Measurements from ENCODE around the gene ATXN7. TPM values are rescaled to one million over a fixed set of nuclear protein-coding genes. Genes with fewer than 3 reads are reported as not detected.

ATXN7 gene
- total and polyA plus RNA-seq, 4 donors: 2.8 to 13.6 (median 5.6) TPM

GRCh38 chr3:63963496-63963895 lies 99.8 kb downstream of the ATXN7 start:
- TF ChIP-seq RXRA (IDR thresholded peaks at IDR 0.05) (no peak), FOXA1 (IDR thresholded peaks at IDR 0.05) (no peak), RAD21 (IDR thresholded peaks at IDR 0.05) (no peak), JUND (IDR thresholded peaks at IDR 0.05) (no peak), ATF3 (IDR thresholded peaks at IDR 0.05) (no peak), REST (IDR thresholded peaks at IDR 0.05) (no peak), MAX (IDR thresholded peaks at IDR 0.05) (no peak), HNF4G (IDR thresholded peaks at IDR 0.05) (no peak), CTCF (IDR thresholded peaks at IDR 0.05; ENCODE audit: low read depth, low read length, missing input control) (no peak), EGR1 (IDR thresholded peaks at IDR 0.05; ENCODE audit: low read depth in 2 of 2) (no peak), FOXA2 (IDR thresholded peaks at IDR 0.05) (no peak), ZBTB33 (IDR thresholded peaks at IDR 0.05) (no peak), HNF4A (conservative IDR thresholded peaks at IDR 0.05) (no peak), TAF1 (conservative IDR thresholded peaks at IDR 0.05) (no peak), GABPA (IDR thresholded peaks at IDR 0.05 in 1 of 2, conservative IDR thresholded peaks at IDR 0.05 in 1 of 2) (no peak), SP1 (IDR thresholded peaks at IDR 0.05) (no peak), NR2F2 (IDR thresholded peaks at IDR 0.05) (no peak), YY1 (IDR thresholded peaks at IDR 0.05) (no peak)
- no peak overlapping the region for H3K27ac ChIP-seq (ENCODE audit: low read depth in 1 of 2, low read length in 2 of 2)
- no peak overlapping the region for H3K9ac ChIP-seq (ENCODE audit: low read depth in 1 of 2, low read length in 2 of 2)
- H3K36me3 ChIP-seq (ENCODE audit: control insufficient read depth in 4 of 4, insufficient read depth in 3 of 4, low read depth in 1 of 4, low read length in 3 of 4): peaks cover 0 to 1% (median 0%) of the 10 kb centered on the region in 4 donors
- 93% methylated on average over 1 of the region's 1 CpG for WGBS
- H3K9me3 ChIP-seq (ENCODE audit: control insufficient read depth in 4 of 4, low read length in 3 of 4): no peaks in the 10 kb centered on the region
- H3K27me3 ChIP-seq (ENCODE audit: control insufficient read depth in 4 of 4, insufficient read depth in 4 of 4, low read length in 3 of 4): no peaks in the 10 kb centered on the region
- no peak for DNase-seq (ENCODE audit: low spot score)
- H3K4me3 ChIP-seq (ENCODE audit: low read depth in 1 of 3, low read length in 3 of 3): no peak overlapping the region
- H3K4me1 ChIP-seq (ENCODE audit: control insufficient read depth in 4 of 4, insufficient read depth in 4 of 4, low read length in 3 of 4): peaks cover 10 to 32% (median 26%) of the 10 kb centered on the region in 4 donors

Data from liver (tissue), 9 donors.